Smooth muscle cell (in vitro differentiated cells): Measurements from ENCODE around the gene ANO9. TPM values are rescaled to one million over a fixed set of nuclear protein-coding genes. Genes with fewer than 3 reads are reported as not detected.

Source experiments
- DNase-seq: peaks from one replicate; lab custom pipeline; 2025; ENCODE audit not compliant: unreplicated experiment; lab: John Stamatoyannopoulos, UW
- H2AFZ ChIP-seq: fragments of 200-600 bp; sonication (generic); 2 replicates; pipeline ENCODE4 v1.6.0; 2016; ENCODE audit warnings: antibody characterized with exemption, low read depth, mild to moderate bottlenecking
- H3F3A ChIP-seq: fragments of 200-600 bp; sonication (generic); 2 replicates; pipeline ENCODE4 v1.6.0; 2017; ENCODE audit warnings: antibody characterized with exemption, low read depth
- H3K27ac ChIP-seq: fragments of 200-600 bp; sonication (generic); 2 replicates; pipeline ENCODE4 v1.5.1; 2016; ENCODE audit warnings: low read depth, mild to moderate bottlenecking
- H3K27me3 ChIP-seq: fragments of 200-600 bp; sonication (generic); 2 replicates; pipeline ENCODE4 v1.6.1; 2016; ENCODE audit warnings: low read depth, mild to moderate bottlenecking
- H3K36me3 ChIP-seq: fragments of 200-600 bp; sonication (generic); 2 replicates; pipeline ENCODE4 v1.5.1; 2016; ENCODE audit warnings: low read depth
- H3K4me1 ChIP-seq: fragments of 200-600 bp; sonication (generic); 2 replicates; pipeline ENCODE4 v1.5.1; 2016; ENCODE audit warnings: low read depth
- H3K4me2 ChIP-seq: fragments of 200-600 bp; sonication (generic); 2 replicates; pipeline ENCODE4 v1.6.0; 2016; ENCODE audit warnings: mild to moderate bottlenecking
- H3K4me3 ChIP-seq: fragments of 200-600 bp; sonication (generic); 2 replicates; pipeline ENCODE4 v1.5.1; 2016; ENCODE audit warnings: mild to moderate bottlenecking
- H3K79me2 ChIP-seq: fragments of 200-600 bp; sonication (generic); 2 replicates; pipeline ENCODE4 v1.6.0; 2016; ENCODE audit warnings: low read depth, mild to moderate bottlenecking
- H3K9ac ChIP-seq: fragments of 200-600 bp; sonication (generic); 2 replicates; pipeline ENCODE4 v1.6.0; 2016; ENCODE audit warnings: low read depth
- H3K9me3 ChIP-seq: fragments of 200-600 bp; sonication (generic); replicated peaks from 2 replicates; pipeline ENCODE4 v1.5.1; 2016; ENCODE audit warnings: low read depth
- H4K20me1 ChIP-seq: fragments of 200-600 bp; sonication (generic); 2 replicates; pipeline ENCODE4 v1.6.0; 2016; ENCODE audit warnings: low read depth
- WGBS: methylation state at CpG from one replicate; pipeline ENCODE4 v1.1.7; 2016; ENCODE audit warnings: low lambda C conversion rate; 5-methylcytosine and 5-hydroxymethylcytosine counted together
- polyA plus RNA-seq: library from polyadenylated mRNA; unstranded; fragments of >200 nt; fragmentation: Nextera tagmentation; extraction: Ambion mirVana; gene quantifications from 2 replicates; pipeline ENCODE4 v1.2.1, GENCODE V29; 2016
- total RNA-seq: library from RNA; depleted of rRNA; stranded (reverse); fragments of >200 nt; gene quantifications from 2 replicates; pipeline ENCODE4 v1.2.3, GENCODE V29; 2014
- TF ChIP-seq, protein P1 (sequence below): fragments of 200-600 bp; sonication (generic); IDR thresholded peaks from 2 replicates; pipeline ENCODE4 v1.5.1; 2017; ENCODE audit warnings: borderline replicate concordance, mild to moderate bottlenecking, antibody characterized with exemption; ENCODE audit not compliant: insufficient read depth, poor library complexity, severe bottlenecking

The ANO9 gene
- total and polyA plus RNA-seq, 2 experiments from 2014 or later, result 0.67 to 1.5 TPM

DNA sequence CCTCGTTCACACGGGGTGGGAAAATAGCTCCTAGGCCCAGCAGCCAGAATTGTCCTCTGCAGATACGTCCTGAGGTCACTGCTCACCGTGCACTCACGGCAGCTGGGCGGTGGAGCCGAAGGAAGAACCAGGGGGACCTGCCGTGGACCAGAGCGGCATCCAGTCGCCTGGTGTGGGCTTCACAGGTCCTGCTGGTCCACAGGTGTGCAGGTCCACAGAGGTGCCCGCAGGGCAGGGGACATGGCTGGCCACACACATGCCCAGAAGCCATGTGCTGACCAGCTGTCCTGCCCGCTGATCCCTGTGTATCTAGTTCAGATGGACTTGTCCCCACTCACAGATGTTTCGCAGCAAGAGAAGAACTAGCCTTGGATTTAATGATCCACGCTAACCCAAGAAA lies 58.4 kb downstream of the ANO9 start:
- WGBS, result 95% methylated on average over 14 of the region's 14 CpGs
- DNase-seq, result no peak
- TF ChIP-seq, protein P1, sequence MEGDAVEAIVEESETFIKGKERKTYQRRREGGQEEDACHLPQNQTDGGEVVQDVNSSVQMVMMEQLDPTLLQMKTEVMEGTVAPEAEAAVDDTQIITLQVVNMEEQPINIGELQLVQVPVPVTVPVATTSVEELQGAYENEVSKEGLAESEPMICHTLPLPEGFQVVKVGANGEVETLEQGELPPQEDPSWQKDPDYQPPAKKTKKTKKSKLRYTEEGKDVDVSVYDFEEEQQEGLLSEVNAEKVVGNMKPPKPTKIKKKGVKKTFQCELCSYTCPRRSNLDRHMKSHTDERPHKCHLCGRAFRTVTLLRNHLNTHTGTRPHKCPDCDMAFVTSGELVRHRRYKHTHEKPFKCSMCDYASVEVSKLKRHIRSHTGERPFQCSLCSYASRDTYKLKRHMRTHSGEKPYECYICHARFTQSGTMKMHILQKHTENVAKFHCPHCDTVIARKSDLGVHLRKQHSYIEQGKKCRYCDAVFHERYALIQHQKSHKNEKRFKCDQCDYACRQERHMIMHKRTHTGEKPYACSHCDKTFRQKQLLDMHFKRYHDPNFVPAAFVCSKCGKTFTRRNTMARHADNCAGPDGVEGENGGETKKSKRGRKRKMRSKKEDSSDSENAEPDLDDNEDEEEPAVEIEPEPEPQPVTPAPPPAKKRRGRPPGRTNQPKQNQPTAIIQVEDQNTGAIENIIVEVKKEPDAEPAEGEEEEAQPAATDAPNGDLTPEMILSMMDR, result no peak

DNA sequence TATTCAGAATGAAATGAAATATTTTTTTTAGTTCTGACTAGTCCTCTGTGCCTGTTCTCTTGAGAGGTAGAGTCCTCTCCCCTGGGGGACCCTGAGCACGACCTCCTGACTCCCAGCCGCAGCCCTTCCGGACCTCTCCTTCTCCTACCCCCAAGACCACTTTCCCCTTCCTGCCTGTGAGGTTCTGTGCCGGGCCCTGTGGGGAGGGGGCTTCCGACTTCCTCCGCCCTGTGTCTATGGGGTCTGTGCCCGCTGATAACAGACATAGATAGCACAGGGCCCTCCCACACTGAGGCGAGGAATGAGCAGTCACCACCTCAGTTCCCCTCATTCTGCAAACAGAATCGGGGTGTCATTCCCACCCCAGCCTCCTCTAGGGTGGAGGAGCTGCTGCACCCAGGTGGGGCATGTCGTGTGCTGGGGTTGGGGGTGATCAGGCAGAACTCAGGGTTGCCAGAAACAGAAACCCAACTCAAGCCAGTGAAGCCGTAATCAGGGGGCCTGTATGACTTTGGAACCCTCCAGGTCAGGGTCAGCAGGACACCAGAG lies 59.7 kb downstream of the ANO9 start:
- Histone ChIP-seq H3K79me2 (no peaks in the 10 kb centered on the region), H3K4me1 (no peaks in the 10 kb centered on the region), H2AFZ (no peak overlapping the region), H3K27ac (no peak overlapping the region), H3K27me3 (no peaks in the 10 kb centered on the region), H3K4me3 (no peak overlapping the region), H3K4me2 (no peak overlapping the region), H3K9me3 (no peaks in the 10 kb centered on the region), H3K9ac (no peak overlapping the region), H3F3A (no peaks in the 10 kb centered on the region), H4K20me1 (no peaks in the 10 kb centered on the region), H3K36me3 (no peaks in the 10 kb centered on the region)
- no peak for DNase-seq
- TF ChIP-seq, protein P1, result no peak
- 95% methylated on average over 11 of the region's 11 CpGs for WGBS

More for the DNA sequence above, 58.4 kb downstream of the ANO9 start:
- H3K9me3 ChIP-seq, result no peaks in the 10 kb centered on the region
- no peak overlapping the region for H3K27ac ChIP-seq
- no peaks in the 10 kb centered on the region for H3K36me3 ChIP-seq
- no peaks in the 10 kb centered on the region for H4K20me1 ChIP-seq
- no peak overlapping the region for H3K4me3 ChIP-seq
- H3K79me2 ChIP-seq, result no peaks in the 10 kb centered on the region
- H3K4me1 ChIP-seq, result no peaks in the 10 kb centered on the region
- no peaks in the 10 kb centered on the region for H3K27me3 ChIP-seq
- H2AFZ ChIP-seq, result no peak overlapping the region
- no peak overlapping the region for H3K4me2 ChIP-seq
- H3K9ac ChIP-seq, result no peak overlapping the region
- H3F3A ChIP-seq, result no peaks in the 10 kb centered on the region

DNA sequence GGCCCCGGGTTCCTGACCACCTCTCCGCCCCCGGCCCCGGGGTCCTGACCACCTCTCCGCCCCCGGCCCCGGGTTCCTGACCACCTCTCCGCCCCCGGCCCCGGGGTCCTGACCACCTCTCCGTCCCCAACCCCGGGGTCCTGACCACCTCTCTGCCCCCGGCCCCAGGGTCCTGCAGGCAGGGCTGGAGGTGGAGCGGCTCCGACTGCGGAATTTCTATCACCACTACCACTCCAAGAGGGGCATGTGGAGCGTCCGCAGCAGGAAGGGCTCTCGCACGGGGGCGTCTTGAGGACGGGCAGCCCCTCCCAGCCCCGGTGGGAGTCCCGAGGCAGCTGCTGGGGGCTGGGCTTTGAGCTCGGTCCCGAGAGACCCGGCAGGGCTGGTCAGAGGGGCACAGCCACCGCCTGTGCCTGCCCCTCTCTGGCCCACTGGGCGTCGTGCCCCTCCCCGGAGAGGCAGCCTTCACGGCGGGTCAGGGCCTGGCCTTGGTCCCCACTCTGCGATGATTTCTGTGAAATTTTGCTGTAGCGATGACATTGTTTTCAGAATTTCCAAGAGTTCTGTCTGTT lies 60.2 kb downstream of the ANO9 start:
- 97% methylated on average over 26 of the region's 35 CpGs for WGBS
- H3K4me3 ChIP-seq, result no peak overlapping the region
- no peak overlapping the region for H3K4me2 ChIP-seq
- no peaks in the 10 kb centered on the region for H4K20me1 ChIP-seq
- H3K36me3 ChIP-seq, result no peaks in the 10 kb centered on the region
- H3F3A ChIP-seq, result no peaks in the 10 kb centered on the region
- H2AFZ ChIP-seq, result no peak overlapping the region
- no peaks in the 10 kb centered on the region for H3K4me1 ChIP-seq
- H3K79me2 ChIP-seq, result no peaks in the 10 kb centered on the region
- no peaks in the 10 kb centered on the region for H3K9me3 ChIP-seq
- H3K27me3 ChIP-seq, result no peaks in the 10 kb centered on the region
- no peak overlapping the region for H3K27ac ChIP-seq
- H3K9ac ChIP-seq, result no peak overlapping the region
- TF ChIP-seq, protein P1, result no peak
- DNase-seq, result no peak

DNA sequence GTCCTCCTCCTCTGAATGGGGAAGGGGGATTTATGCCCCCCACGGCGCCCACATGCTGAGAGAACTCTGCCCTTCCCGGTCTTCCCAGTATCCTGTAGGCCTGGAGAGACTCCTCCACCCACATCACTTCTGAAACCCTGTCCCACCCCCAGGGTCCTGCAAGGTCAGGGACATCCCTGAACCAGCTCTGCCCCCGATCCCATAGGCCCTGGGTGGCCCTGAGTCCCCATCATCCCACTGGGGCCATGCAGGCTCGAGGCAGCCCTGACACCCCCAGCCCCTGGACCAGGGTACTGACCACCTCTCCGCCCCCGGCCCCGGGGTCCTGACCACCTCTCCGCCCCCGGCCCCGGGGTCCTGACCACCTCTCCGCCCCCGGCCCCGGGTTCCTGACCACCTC lies 60.8 kb downstream of the ANO9 start:
- H3K9ac ChIP-seq, result no peak overlapping the region
- no peaks in the 10 kb centered on the region for H3K27me3 ChIP-seq
- H3K79me2 ChIP-seq, result no peaks in the 10 kb centered on the region
- H3K4me3 ChIP-seq, result no peak overlapping the region
- no peaks in the 10 kb centered on the region for H3K9me3 ChIP-seq
- 91% methylated on average over 4 of the region's 14 CpGs for WGBS
- no peaks in the 10 kb centered on the region for H3F3A ChIP-seq
- H3K4me1 ChIP-seq, result no peaks in the 10 kb centered on the region
- H3K27ac ChIP-seq, result no peak overlapping the region
- TF ChIP-seq, protein P1, result no peak
- H3K4me2 ChIP-seq, result no peak overlapping the region
- H2AFZ ChIP-seq, result no peak overlapping the region
- H4K20me1 ChIP-seq, result no peaks in the 10 kb centered on the region
- no peak for DNase-seq
- no peaks in the 10 kb centered on the region for H3K36me3 ChIP-seq
